ENCODE data around the gene RNF103.
"Not testable (repeated sequence)": the region's sequence is repeated elsewhere in the genome, so short reads cannot be mapped to it uniquely, and the experiment has no call there.

Gene RNF103

GRCh38 chr2:86623043-86623493 is 597 bp downstream of the RNF103 start:
- DNase-seq (ENCODE audit: low read depth), result peak; percentile 27

DNA sequence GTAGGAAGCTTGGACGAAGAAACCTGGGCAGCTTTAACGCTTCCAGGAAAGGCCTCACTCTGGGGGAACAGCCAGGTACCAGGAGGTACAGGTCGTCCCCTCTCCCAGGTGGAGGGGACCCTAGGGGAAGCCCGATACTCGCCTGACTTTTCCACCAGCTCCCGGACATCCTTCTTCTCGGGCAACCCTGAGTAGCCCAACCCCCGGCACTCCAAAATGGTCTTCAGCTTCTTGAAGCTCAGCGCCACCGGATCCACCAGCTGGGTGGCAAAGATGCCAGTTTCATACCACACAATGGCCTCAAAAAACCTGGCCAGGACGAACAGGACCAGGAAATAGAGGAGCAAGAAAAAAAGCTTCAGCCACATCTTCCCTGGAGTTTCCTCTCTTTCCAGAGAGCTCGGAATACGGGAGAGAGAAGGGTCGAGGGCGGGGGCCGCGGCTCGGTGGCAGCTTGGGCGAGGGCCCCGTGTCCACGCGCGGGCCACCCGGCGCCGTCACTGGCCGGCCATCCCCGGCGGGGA is 1.1 kb downstream of the RNF103 start:
- DNase-seq (ENCODE audit: low read depth), result no peak

DNA sequence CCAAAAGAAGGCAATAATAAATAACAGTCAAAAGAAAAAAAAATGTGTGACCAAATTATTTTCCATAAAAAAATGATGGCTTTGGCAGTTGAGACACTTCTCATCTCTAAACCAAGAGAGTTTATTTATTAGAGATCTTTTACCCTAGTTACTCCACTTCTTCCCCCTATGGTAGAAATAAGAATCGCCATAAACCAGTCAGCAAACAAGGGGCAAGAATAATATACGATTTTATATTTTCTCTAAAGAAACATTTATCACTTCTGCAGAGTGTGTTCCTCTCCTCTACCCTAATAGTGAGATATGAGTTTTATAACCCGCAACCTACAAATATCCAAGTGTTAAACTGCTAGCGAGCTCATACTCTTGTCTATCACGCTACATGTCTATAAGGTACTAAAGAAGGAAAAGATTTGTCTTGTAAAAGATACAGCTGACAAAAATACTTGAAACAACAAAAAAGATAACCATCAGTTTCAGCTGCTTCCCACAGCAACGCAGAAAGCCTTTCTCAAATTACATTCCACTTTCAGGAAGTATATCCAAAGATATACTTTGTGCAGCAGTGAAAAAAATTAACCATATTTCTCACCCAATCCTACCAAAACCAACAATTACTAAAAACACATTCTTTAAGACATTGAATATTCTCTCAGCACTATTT is 2.3 kb downstream of the RNF103 start:
- DNase-seq (ENCODE audit: low read depth), result no peak

DNA sequence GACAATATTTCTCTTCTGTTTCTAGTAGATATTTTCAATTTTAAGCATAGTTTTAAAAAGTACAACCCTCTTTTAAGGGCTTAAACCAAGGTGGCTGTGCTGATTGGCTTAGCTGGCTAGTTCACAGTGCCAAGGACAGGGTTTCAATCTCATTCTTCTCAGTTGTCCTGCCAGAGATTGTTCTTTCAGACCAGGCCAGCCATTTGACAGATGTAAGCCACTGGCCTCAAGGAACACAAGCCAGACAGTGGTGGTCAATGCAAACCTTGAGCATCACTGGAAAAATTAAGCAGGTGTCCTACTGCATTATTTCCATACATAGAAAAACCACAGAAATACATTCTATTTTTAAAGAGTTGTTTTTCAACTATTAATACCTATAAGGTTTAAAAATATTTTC is 5.9 kb downstream of the RNF103 start:
- no peak for DNase-seq (ENCODE audit: low read depth)

GRCh38 chr2:86617153-86617552 is 6.5 kb downstream of the RNF103 start:
- no peak for DNase-seq (ENCODE audit: low read depth)

- no peak for DNase-seq (ENCODE audit: low read depth)
Measured at GRCh38 chr2:86616502-86616901, 7.2 kb downstream of the RNF103 start.

GRCh38 chr2:86615596-86615995 is 8.1 kb downstream of the RNF103 start:
- no peak for DNase-seq (ENCODE audit: low read depth)

DNA sequence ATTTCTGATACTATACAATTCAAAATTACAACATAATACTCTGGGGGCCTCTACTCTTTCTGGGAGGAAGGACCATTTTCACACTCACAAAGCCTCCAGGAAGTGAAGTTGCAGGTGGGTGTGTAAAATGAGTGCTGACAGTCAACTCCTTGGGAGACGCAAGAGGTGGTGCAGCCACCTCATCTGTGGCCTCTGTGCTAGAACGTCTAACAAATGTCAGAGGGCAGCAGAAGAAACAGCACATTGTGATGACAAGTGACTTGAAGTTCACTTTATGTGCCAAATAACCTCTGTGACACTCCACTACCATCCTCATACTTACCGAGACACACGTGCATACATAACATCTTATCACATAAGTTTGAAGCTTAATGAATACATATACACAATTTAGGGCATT is 10.2 kb downstream of the RNF103 start:
- no peak for DNase-seq (ENCODE audit: low read depth)

DNA sequence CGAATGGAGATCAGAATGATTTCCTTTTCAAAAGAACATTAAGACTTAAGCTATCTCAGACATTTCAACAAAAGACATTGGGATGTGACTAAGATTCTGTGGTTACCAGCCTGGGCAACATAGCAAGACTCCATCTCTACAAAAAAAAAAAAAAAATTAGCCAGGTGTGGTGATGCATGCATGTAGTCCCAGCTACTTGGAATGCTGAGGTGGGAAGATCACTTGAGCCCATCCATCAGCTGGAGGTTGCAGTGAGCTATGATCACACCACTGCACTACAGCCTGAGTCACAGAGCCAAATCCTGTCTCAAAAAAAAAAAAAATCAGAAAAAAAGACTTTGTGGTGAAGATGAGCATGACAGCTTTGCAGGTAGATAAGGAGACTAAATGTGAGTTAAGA is 12.8 kb downstream of the RNF103 start:
- no peak for DNase-seq (ENCODE audit: low read depth)

DNA sequence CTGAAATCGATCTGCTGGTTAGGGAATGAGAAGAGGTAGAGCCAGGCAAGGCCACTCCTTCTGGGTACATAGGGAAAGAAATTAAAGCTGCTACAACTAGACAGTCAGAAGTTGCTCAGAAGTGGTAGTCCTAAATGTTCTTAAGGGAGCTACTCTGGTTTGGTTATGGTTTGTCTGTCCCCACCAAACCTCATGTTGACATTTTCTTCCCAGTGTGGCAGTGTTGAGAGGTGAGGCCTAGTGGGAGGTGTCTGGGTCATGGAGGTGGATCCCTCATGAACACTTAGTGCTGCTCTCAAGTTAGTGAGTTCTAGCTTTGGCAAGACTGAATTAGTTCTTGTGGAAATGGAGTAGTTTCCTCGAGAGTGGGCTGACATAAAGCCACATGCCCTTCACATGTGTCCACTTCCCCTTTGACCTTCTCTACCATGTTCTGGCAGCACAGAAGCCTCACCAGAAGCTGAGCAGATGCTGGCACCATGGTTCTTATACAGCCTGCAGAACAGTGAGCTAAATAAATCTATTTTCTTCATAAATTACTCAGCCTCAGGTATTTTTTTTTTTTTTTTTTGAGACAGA is 14.7 kb downstream of the RNF103 start:
- DNase-seq (ENCODE audit: low read depth), result no peak

DNA sequence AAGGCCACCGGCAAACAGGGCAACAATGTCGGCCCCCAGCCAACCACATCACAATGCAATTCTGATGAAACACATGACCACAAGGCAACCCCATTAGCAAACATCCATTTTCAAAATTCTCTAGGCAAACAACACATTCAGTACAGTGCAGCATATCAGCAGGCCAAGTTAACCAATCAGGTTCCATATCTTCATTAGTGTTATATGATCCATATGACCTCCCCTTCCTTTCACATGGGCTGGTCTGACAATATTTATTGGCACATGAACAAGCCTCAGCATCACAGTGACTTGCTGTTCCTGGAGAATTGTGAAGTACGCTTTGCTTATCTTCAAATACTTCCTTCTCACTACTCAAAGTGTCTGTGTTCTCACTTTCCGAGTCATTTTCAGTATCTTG is 19.8 kb downstream of the RNF103 start:
- no peak for DNase-seq (ENCODE audit: low read depth)

GRCh38 chr2:86598966-86599365 is 24.7 kb downstream of the RNF103 start:
- no peak for DNase-seq (ENCODE audit: low read depth)

DNA sequence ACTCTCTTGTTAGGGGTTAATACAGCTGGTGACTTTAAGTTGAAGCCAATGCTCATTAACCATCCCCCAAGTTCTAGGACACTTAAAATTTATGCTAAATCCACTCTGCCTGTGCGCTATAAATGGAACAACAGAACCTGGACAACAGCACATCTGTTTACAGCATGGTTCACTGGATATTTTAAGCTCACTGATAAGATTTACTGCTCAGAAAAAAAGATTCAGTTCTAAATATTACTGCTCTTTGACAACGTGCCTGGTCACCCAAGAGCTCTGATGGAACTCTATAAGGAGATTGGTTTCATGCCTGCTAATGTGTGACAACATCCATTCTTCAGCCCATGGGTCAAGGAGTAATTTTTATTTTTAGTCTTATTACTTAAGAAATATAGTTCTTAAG is 27.5 kb downstream of the RNF103 start:
- DNase-seq (ENCODE audit: low read depth), result no peak

DNA sequence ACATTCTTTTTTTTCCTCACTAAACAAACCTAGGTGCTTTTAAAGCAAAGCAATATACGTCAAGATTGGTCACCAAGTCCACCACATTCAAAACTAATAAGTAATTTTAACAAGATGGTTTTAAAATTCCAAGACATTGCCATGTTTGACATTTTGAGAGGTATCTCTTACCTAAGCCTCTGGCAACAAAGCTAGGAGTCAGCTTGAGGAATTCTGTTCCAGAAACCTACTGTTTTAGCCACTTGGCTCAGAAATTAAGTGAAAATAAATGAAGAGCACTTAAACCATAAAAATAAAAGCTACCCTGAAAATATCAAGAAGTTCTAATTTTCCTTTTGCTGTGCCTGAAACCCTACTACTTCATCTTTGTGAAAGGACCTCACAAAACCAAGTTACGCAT is 30.4 kb downstream of the RNF103 start:
- no peak for DNase-seq (ENCODE audit: low read depth)

DNA sequence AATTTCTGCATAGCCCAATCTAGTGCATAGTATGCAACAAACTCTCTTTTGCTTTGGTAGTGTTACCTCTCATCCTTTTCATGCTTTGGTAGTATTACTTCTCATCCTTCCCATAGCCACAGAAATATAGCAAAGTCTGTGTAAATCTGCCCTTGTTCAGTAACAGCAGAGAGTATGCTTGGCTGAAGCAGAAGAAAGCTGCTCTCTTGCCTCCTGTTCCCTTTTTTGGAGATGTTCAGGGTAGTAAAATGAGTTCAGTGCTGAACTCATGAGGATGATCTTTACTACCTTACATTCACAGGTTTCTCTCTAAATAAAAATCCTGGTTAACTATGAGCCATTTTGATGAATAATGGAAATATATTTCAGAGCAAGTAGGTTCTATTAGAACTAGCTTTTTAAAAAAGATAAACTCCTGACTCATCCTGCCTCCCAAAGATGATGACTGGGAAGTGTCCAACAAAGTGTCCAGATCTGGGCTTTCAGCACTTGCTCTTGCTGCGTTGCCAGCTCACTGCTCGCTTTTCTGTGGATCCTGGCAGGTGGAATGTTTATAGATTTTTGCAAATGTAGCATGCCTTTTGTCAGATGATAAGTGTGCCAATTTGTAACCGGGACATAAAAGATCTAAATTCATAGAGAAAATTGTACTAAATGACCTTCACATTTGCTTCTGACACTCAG is 31.0 kb downstream of the RNF103 start:
- DNase-seq (ENCODE audit: low read depth), result no peak

DNA sequence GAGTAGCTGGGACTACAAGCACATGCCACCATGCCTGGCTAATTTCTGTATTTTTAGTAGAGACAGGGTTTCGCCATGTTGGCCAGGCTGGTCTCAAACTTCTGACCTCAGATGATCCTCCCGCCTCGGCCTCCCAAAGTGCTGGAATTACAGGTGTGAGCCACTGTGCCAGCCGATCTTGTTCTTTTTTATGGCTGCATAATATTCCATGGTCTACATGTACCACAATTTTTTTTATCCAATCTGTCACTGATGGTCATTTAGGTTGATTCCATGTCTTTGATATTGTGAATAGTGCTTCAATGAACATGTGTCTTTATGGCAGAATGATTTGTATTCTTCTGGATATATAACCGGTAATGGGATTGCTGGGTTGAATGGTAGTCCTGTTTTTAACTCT is 34.0 kb downstream of the RNF103 start:
- DNase-seq (ENCODE audit: low read depth), result not testable (repeated sequence)

DNA sequence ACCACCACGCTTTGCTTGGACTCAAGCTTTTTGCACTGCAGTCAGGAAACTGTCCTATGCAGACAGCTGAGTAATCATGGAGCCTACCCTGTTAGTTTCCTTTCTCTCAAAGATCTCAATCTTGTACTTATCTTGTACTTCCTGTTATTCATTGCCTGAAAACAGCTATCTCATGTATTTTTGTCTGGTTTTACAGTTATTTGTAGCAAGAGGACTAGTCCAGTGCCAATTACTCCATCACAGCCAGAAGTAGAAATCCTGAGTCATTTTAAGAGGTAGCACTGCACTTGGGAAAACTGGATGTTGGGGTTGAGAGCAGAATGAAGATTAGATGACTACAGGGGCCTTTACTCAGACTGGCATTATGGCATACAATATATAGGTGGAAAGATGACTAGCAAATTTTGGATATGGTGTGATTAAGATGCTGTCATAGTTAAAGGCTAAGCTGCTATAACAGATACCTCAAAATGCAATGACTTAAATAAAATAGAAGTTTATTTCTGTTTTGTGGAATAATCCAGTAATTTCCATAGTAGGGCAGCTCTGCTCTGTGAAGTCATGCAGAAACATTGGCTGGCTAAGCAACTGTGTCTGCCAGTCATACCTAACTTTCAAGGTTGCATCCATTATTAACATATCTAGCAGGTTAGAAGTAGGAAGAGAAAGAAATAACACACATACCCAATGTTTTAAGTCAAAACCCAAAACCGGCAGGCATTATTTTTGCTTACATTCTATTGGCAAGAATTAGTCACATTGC is 39.3 kb downstream of the RNF103 start:
- DNase-seq (ENCODE audit: low read depth), result no peak

DNA sequence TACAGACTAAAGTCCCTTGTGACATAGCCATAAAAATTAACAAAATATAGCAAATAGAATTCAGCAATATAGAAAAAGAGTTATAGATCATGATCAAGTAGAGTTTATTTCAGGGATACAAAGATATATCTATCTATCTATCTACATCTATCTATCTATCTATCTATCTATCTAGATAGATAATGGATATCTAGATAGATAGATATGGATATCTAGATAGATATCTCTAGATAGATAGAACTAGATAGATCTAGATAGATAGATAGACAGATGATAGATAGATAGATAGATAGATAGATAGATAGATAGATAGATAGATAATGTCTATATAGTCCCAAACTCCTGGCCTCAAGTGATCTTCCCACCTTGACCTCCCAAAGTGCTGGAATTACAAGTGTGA is 43.1 kb downstream of the RNF103 start:
- DNase-seq (ENCODE audit: low read depth), result no peak

GRCh38 chr2:86577817-86578456 is 45.7 kb downstream of the RNF103 start:
- no peak for DNase-seq (ENCODE audit: low read depth)

DNA sequence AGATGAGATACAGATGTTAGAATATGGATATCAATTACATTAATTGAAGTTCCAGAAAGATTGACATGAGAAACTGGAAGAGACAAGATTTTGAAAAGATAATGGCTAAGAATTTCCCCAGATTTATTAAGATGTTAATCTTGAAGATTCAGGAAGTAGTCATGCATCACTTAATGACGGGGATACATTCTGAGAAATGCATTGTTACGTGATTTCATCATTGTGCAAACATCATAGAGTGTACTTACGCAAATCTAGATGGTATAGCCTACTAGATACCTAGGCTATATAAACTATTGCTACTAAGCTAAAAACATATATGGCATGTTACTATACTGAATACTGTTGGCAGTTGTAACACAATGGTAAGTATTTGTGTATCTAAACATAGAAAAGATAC is 53.6 kb downstream of the RNF103 start:
- no peak for DNase-seq (ENCODE audit: low read depth)

DNA sequence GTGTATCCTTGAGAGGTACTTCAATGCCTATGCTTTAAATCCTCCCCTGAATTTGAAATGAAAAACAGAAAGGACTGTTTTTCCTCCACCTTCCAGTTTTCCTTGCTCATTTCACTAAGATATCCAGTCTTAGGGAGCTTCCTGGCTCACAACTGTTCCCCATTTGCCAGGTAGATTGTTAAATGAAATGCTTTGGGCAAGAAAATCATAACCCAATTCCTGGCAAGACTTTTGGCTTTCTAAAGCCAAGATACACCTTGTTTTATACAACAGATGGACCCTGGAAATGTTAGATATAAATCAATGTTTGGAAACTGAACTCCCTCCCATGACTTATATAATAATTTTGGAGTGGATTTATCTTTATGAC is 56.9 kb downstream of the RNF103 start:
- no peak for DNase-seq (ENCODE audit: low read depth)

DNA sequence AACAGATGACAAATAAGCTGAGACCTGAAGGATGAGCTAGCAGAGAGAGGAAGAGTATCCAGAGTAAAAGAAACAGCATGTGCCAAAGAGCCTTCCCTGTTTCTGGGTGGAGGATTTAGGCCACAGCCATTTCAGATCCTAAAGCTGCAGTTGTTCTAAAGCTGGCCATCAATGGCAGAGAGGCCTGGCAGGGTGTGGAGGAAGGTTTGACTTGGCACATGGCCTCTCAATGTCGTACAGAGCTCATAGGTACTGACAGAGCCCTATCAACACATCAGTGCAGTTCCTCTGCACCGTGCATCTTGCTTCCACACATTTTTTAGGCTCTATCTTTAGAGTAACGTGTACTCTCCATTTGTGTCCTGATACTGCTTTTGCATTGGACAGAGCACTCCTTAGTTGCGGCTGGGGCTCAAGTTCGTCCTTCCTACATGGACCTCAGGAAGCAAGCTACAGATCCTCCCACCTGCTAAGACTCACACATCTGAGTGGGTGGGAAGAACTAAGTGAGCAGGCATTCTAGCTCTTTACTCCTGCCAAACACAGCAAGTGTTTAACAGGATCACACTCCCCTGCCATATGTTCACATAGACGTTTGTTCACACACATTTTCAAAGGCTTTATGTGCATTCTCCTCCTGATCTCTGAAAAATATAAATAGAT is 57.4 kb downstream of the RNF103 start:
- DNase-seq (ENCODE audit: low read depth), result no peak
